Neural cell (in vitro differentiated cells): ENCODE results near the gene DNM1.

Source experiments
- CTCF ChIP-seq: fragments of 450-650 bp; IDR thresholded peaks from 2 replicates; pipeline ENCODE4 v1.5.1; 2014; ENCODE audit warnings: antibody characterized with exemption, mild to moderate bottlenecking, moderate library complexity; ENCODE audit not compliant: poor library complexity, severe bottlenecking
- EP300 ChIP-seq: fragments of 450-650 bp; conservative IDR thresholded peaks from 2 replicates; pipeline ENCODE4 v1.6.1; 2014; ENCODE audit warnings: antibody characterized with exemption, mild to moderate bottlenecking, moderate library complexity; ENCODE audit not compliant: poor library complexity, severe bottlenecking
- EZH2 ChIP-seq: fragments of 200-600, 300-800 bp; shearing (Covaris generic), sonication (generic); IDR thresholded peaks from 2 replicates; pipeline ENCODE4 v1.6.1; 2014; ENCODE audit warnings: antibody characterized with exemption, low read length, borderline replicate concordance, mild to moderate bottlenecking; ENCODE audit not compliant: insufficient read depth, poor library complexity, severe bottlenecking
- POLR2AphosphoS5 ChIP-seq: IDR thresholded peaks from 2 replicates; pipeline ENCODE4 v1.6.1; 2012

DNA sequence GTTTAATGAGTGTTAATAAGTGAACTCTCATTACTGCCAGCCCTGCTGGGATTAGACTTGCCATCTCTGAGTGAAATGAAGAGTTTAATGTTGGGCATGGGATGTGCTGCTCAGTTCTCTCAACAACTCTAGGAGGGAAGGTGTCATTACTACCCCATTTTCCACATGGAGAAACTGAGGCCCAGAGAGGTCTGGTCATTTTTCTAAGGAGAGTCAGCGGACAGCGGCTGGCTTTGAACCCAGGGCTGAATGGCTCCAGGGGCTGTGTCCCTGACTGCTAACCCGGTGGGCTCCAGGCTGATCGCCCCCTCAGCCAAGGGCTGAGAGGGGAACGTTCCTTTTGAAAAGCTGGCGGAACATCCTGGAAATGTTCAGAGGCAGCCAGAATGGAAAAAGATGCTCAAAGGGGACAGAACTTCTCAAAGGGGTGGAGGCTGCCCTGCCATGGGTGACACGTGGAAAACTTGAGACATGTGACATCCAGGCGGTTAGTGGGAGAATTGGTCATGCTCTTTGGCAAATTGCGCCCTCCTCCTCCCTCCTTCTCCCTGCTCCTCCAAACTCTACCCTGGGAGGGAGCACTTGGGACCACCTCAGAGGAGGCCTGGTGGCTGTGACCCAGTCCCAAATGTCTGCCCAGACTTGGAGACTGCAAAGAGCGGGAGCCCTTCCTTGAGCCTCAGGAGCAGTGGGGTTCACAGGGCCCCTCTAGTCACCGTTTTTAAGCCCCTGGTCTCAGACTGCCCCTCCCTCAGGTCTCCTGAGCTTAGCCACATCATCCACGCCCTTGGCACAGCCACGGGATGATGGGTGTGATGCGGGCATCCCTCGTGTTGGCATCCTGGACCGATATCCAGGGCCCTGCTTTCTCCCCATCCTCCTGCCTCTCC is 28.7 kb downstream of the DNM1 start:
- TF ChIP-seq POLR2AphosphoS5, result no peak
- TF ChIP-seq CTCF, result no peak
- no peak for TF ChIP-seq EP300
- no peak for TF ChIP-seq EZH2
